NCI-H1105 (cell line): ENCODE results near the gene TMEM220.
A peak's percentile ranks its signal among the peaks of the same experiment; 100 is the strongest.

Source experiments
- DNase-seq: peaks from one replicate; lab custom pipeline; 2025; lab: John Stamatoyannopoulos, UW

Gene TMEM220

GRCh38 chr17:10729334-10730193 is at the start of gene TMEM220:
Gene TMEM220, minus strand, starts transcription at chr17:10730023. Its CDS starts 172 bp downstream, at chr17:10729851.
- DNase-seq = peak; percentile 57

GRCh38 chr17:10779609-10780008 is 49.8 kb upstream of the TMEM220 start:
- DNase-seq = no peak

GRCh38 chr17:10777890-10778289 is 48.1 kb upstream of the TMEM220 start:
- DNase-seq = no peak

GRCh38 chr17:10777131-10777807 is 47.4 kb upstream of the TMEM220 start:
- no peak for DNase-seq

- no peak for DNase-seq
These were observed 46.6 kb upstream of the TMEM220 start for GRCh38 chr17:10776381-10776780.

- no peak for DNase-seq
These were observed 46.0 kb upstream of the TMEM220 start for GRCh38 chr17:10775740-10776356.

- no peak for DNase-seq
These were observed 45.2 kb upstream of the TMEM220 start for GRCh38 chr17:10775058-10775457.

- DNase-seq = no peak
These were observed 43.6 kb upstream of the TMEM220 start for GRCh38 chr17:10773391-10773790.

GRCh38 chr17:10772425-10773380 is 42.9 kb upstream of the TMEM220 start:
- DNase-seq = no peak

GRCh38 chr17:10771148-10771547 is 41.3 kb upstream of the TMEM220 start:
- DNase-seq = no peak

GRCh38 chr17:10769840-10770239 is 40.0 kb upstream of the TMEM220 start:
- DNase-seq = no peak

GRCh38 chr17:10768750-10769251 is 39.0 kb upstream of the TMEM220 start:
- no peak for DNase-seq

GRCh38 chr17:10767232-10767631 is 37.4 kb upstream of the TMEM220 start:
- no peak for DNase-seq

- no peak for DNase-seq
These were observed 32.2 kb upstream of the TMEM220 start for GRCh38 chr17:10762037-10762436.

- no peak for DNase-seq
These were observed 31.5 kb upstream of the TMEM220 start for GRCh38 chr17:10761281-10761680.

- no peak for DNase-seq
These were observed 28.2 kb upstream of the TMEM220 start for GRCh38 chr17:10758062-10758461.

GRCh38 chr17:10757647-10758046 is 27.8 kb upstream of the TMEM220 start:
- no peak for DNase-seq

GRCh38 chr17:10757067-10757466 is 27.2 kb upstream of the TMEM220 start:
- no peak for DNase-seq

GRCh38 chr17:10756619-10757018 is 26.8 kb upstream of the TMEM220 start:
- DNase-seq = no peak

GRCh38 chr17:10756185-10756584 is 26.4 kb upstream of the TMEM220 start:
- no peak for DNase-seq

GRCh38 chr17:10755592-10756127 is 25.8 kb upstream of the TMEM220 start:
- DNase-seq = no peak
